K562 (cell line): ENCODE results near the gene ERGIC1. TPM values are rescaled to one million over a fixed set of nuclear protein-coding genes. Genes with fewer than 3 reads are reported as not detected.

ENCODE experiments used
- CCAR2 ChIP-seq: fragments of 200-400 bp; formaldehyde crosslinking; IDR thresholded peaks from 2 replicates; pipeline ENCODE4 v1.6.1; 2017; ENCODE audit warnings: mild to moderate bottlenecking, low read depth, low read length
- FOXK2 ChIP-seq, 2 experiments: fragments of 450-650 bp; IDR thresholded peaks in 1 of 2; conservative IDR thresholded peaks in 1 of 2; 2 replicates each; pipeline ENCODE4 v1.6.1; 2016; ENCODE audit warnings: low read depth in 2 of 2, mild to moderate bottlenecking in 1 of 2
- ILK ChIP-seq: fragments of 450-650 bp; IDR thresholded peaks from 2 replicates; pipeline ENCODE4 v1.6.1; 2016; ENCODE audit warnings: missing genetic modification characterization, low read depth, mild to moderate bottlenecking, missing compliant biosample characterization, moderate library complexity, borderline replicate concordance
- NCOA6 ChIP-seq: fragments of 450-650 bp; IDR thresholded peaks from 2 replicates; pipeline ENCODE4 v1.6.1; 2017; ENCODE audit warnings: mild to moderate bottlenecking
- NR2F6 ChIP-seq: fragments of 450-650 bp; formaldehyde crosslinking; IDR thresholded peaks from 2 replicates; pipeline ENCODE4 v1.4.0; 2020; ENCODE audit warnings: mild to moderate bottlenecking
- VEZF1 ChIP-seq: fragments of 200-800 bp; sonication (Bioruptor generic); IDR thresholded peaks from 2 replicates; pipeline ENCODE4 v1.6.1; 2017; ENCODE audit warnings: missing genetic modification characterization, missing compliant biosample characterization
- ZBTB40 ChIP-seq, 2 experiments: fragments of 450-650 bp in 1 of 2; sonication (generic) in 1 of 2; formaldehyde crosslinking in 1 of 2; IDR thresholded peaks; 2 replicates each; pipeline versions ENCODE4 v1.7.1 to v1.9.0; 2016 to 2022; ENCODE audit warnings: inconsistent platforms in 1 of 2, mild to moderate bottlenecking in 1 of 2, missing genetic modification reagents in 1 of 2
- ZKSCAN8 ChIP-seq: fragments of 200-800 bp; sonication (Bioruptor generic); IDR thresholded peaks from 2 replicates; pipeline ENCODE4 v1.6.1; 2016; ENCODE audit warnings: missing genetic modification characterization, missing compliant biosample characterization
- ZNF121 ChIP-seq: sonication (generic); formaldehyde crosslinking; conservative IDR thresholded peaks from 2 replicates; pipeline ENCODE4 v1.8.0; 2022; ENCODE audit warnings: missing genetic modification reagents
- ZNF165 ChIP-seq: fragments of 250-450 bp; sonication (Bioruptor Pico); IDR thresholded peaks from 2 replicates; pipeline ENCODE4 v1.4.0; 2020; ENCODE audit warnings: borderline replicate concordance
- ZNF589 ChIP-seq: fragments of 200-800 bp; sonication (Bioruptor generic); IDR thresholded peaks from 2 replicates; pipeline ENCODE4 v1.6.1; 2016; ENCODE audit warnings: low read depth, missing genetic modification characterization, missing compliant biosample characterization
- ZNF780A ChIP-seq: fragments of 250-450 bp; sonication (Bioruptor Pico); IDR thresholded peaks from 2 replicates; pipeline ENCODE4 v1.5.0; 2021; ENCODE audit warnings: mild to moderate bottlenecking
- polyA plus RNA-seq, 8 experiments: library from polyadenylated mRNA; depleted of rRNA in 4 of 8; stranded (reverse) in 5 of 8; unstranded in 3 of 8; fragments of >200 nt; fragmentation: Nextera tagmentation in 2 of 8; fragmentation: Illumina TruSeq in 1 of 8; extraction: Ambion mirVana in 2 of 8; extraction: Trizol in 1 of 8; gene quantifications; 2 replicates each; pipeline versions ENCODE4 v1.2.1 to v1.2.3, GENCODE V29; 2011 to 2014; ENCODE audit warnings: inconsistent platforms in 1 of 8, missing spikeins in 1 of 8
- total RNA-seq, 7 experiments: library from RNA; depleted of rRNA in 6 of 7; stranded (reverse); fragments of >200 nt in 6 of 7; fragmentation: Illumina TruSeq in 2 of 7; extraction: Trizol in 2 of 7; gene quantifications; 2 replicates each; pipeline versions ENCODE4 v1.2.1 to v1.2.3, GENCODE V29; 2011 to 2021; ENCODE audit warnings: low replicate concordance in 1 of 7
- TF ChIP-seq, protein P1 (sequence below): fragments of 450-650 bp; IDR thresholded peaks from 2 replicates; pipeline ENCODE4 v1.6.1; 2017; ENCODE audit warnings: mild to moderate bottlenecking, moderate library complexity
- TF ChIP-seq, protein P2 (sequence below): fragments of 450-650 bp; formaldehyde crosslinking; IDR thresholded peaks from 2 replicates; pipeline ENCODE4 v1.4.0; 2022; ENCODE audit warnings: missing genetic modification characterization

Gene ERGIC1
- total and polyA plus RNA-seq, 9 of the 15 experiments (the other 6 are each of a cell fraction or from before 2014, with no cell fraction given), result 5.5 to 68.4 (median 36.4) TPM

GRCh38 chr5:172901012-172901780 lies 67.1 kb downstream of the ERGIC1 start (continued):
- TF ChIP-seq ZBTB40 (IDR thresholded peaks at IDR 0.05) (no peak), ZBTB40 (CRISPR knock-in tag; IDR thresholded peaks at IDR 0.05) (no peak), NCOA6 (no peak), FOXK2 (conservative IDR thresholded peaks at IDR 0.05 in 1 of 2, IDR thresholded peaks at IDR 0.05 in 1 of 2; ENCODE audit: low read depth in 2 of 2) (peak; percentile 82 to 92), ZNF121 (CRISPR knock-in tag) (no peak), ZNF780A (no peak), ZKSCAN8 (CRISPR knock-in tag) (no peak; the same call in 1 of the 2 replicates), ZNF165 (CRISPR knock-in tag) (no peak), VEZF1 (peak; percentile 96), NR2F6 (CRISPR knock-in tag) (no peak), ZNF589 (CRISPR knock-in tag) (no peak), CCAR2 (no peak), ILK (no peak)
- TF ChIP-seq, protein P1, sequence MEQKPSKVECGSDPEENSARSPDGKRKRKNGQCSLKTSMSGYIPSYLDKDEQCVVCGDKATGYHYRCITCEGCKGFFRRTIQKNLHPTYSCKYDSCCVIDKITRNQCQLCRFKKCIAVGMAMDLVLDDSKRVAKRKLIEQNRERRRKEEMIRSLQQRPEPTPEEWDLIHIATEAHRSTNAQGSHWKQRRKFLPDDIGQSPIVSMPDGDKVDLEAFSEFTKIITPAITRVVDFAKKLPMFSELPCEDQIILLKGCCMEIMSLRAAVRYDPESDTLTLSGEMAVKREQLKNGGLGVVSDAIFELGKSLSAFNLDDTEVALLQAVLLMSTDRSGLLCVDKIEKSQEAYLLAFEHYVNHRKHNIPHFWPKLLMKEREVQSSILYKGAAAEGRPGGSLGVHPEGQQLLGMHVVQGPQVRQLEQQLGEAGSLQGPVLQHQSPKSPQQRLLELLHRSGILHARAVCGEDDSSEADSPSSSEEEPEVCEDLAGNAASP, result no peak
- TF ChIP-seq, protein P2, sequence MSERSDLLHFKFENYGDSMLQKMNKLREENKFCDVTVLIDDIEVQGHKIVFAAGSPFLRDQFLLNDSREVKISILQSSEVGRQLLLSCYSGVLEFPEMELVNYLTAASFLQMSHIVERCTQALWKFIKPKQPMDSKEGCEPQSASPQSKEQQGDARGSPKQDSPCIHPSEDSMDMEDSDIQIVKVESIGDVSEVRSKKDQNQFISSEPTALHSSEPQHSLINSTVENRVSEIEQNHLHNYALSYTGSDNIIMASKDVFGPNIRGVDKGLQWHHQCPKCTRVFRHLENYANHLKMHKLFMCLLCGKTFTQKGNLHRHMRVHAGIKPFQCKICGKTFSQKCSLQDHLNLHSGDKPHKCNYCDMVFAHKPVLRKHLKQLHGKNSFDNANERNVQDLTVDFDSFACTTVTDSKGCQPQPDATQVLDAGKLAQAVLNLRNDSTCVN (CRISPR knock-in tag), result no peak
